ENCODE data around the gene GRK2.
"Not testable (repeated sequence)": the region's sequence is repeated elsewhere in the genome, so short reads cannot be mapped to it uniquely, and the experiment has no call there.

The GRK2 gene

DNA sequence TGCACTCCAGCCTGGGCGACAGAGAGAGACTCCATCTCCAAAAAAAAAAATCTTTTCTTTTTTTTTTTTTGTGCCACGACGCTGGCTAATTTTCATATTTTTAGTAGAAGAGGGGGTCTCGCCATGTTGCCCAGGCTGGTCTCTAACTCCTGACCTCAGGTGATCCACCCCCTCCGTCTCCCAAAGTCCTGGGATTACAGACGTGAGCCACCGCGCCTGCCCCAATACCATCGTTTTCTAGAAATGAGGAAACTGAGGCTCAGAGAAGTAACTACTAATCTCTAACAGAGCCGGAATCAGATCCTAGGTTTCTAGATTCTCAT lies 50.6 kb downstream of the GRK2 start:
- DNase-seq, result no peak

DNA sequence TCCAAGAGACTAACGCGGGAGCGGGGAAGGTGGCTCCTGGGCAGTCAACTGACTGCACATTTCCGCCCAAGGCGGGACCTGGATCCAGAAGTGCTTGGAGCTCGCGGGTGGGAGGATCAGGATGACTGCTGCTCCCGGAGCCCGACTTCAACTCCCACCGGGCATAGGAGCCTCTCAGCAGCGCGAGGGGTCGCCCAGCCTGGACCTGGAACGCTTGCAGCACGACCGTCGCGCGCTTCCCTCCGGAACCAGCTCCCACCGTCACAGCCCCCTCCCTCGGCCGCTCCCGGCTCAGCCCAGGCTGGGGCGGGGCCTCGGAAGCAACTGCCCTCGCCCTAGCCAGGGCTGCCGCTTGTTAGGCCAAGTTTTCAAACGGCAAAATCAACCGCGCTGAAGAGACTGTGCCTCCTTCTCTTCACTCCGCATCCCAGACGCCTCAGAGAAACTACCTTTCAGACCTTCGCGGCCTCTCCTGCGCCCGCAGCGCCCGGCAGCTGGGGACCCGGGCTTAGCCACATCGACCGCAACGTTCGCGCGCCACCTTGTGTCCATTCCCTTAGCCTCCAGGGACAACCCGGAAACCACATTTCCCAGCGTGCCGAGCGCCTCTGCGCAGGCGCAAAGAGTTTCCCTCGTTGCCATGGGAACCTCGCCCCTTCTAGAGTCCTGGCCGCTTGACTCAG lies 51.1 kb downstream of the GRK2 start:
- DNase-seq, result peak; percentile 97

- no peak for DNase-seq
These were observed 51.7 kb downstream of the GRK2 start for GRCh38 chr11:67317888-67318555.

DNA sequence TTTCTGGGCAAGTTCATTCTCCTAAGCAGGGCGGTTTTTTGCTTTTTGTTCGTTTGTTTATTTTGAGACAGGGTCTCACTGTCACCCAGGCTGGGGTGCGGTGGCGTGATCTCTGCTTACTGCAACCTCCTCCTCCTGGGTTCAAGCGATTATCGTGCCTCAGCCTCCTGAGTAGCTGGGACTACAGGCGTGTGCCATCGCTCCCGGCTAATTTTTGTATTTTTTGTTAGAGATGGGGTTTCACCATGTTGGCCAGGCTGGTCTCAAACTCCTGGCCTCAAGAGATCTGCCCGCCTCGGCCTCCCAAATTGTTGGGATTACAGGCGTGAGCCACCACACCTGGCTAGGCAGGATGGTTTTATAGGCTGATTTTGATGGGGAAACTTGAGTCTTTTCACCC lies 52.6 kb downstream of the GRK2 start:
- DNase-seq, result not testable (repeated sequence)

- DNase-seq, result no peak
These were observed 53.7 kb downstream of the GRK2 start for GRCh38 chr11:67320011-67320410.

DNA sequence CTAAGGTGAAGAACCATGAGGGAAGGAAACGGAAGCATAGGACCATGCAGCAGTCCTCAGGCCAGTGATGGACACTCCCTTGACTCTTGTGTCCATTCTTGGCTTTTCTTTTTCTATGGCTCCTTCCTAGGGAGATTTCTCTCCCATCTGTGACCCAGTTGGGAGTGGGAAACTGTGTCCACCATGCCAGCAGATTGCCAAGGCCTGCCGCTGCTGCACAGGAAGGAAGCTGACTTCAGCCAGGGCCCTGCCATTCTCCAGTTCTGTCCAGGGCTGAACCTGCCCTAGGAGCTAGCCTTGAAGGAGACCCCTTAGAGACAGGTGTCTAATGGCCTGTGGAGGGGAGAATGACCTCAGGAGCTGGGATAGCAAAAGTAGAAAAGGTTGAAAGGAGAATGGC lies 54.4 kb downstream of the GRK2 start:
- DNase-seq, result no peak

GRCh38 chr11:67321313-67321871 lies 55.1 kb downstream of the GRK2 start:
- DNase-seq, result no peak

DNA sequence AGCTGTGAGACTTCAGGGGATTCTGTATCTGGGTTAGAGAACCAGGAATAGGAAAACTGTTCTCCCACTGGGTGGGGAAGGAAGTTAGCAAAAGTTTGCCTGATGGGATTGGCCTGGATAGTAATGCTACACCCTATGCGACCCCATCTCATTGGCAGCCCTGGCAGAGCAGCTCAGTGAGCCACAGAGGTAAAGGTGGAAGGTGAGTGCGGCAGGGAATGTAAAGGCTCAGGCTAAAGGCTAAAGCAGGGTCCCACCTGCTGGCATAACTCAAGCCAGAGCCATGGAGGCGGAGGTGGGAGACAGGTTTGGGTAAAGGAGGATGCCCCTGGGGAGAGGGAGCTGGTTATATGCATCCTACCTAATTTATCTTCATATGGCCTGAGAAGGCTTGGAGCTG lies 55.8 kb downstream of the GRK2 start:
- no peak for DNase-seq

DNA sequence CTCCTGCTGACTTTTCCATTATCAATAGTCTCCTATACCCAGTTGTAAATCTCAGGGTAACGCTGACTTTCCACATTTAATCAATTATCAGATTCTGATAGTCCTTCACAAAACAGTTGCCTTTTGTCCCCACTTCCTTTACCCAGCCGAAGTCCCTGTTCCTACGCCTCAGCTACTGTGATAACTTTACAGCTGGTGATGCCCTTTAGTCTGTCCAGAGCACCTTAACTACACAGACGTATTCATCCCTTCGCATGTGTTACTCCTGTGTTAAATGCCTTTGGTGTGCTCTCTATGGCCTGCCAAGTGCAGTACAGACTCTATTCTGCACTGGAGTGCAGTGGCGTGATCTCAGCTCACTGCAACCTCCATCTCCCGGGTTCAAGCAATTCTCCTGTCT lies 57.3 kb downstream of the GRK2 start:
- no peak for DNase-seq

DNA sequence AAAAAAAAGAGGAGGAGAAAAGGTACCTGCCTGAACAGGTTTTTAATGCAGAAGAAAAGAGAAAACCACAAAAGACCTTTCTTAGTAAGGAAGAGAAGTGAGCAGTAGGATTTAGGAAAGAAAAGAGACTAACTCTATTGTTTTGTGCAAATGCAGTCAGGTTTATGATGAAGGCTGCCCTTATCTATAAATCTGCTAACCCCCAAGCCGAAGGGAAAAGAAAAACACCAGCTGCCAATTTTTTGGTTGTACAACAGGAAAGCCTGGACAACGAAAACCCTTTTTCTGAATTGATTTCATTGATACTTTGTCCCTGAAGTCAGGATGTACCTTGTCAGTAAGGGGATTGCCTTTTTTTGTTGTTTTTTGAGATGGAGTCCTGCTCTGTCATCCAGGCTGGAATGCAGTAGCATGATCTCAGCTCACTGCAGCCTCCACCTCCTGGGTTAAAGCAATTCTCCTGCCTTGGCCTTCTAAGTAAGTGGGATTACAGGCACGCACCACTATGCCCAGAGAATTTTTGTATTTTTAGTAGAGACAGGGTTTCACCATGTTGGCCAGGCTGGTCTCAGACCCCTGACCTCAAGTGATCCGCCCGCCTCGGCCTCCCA lies 65.9 kb downstream of the GRK2 start:
- DNase-seq, result no peak
